Measurements from ENCODE around the gene RASGEF1C.

DNA sequence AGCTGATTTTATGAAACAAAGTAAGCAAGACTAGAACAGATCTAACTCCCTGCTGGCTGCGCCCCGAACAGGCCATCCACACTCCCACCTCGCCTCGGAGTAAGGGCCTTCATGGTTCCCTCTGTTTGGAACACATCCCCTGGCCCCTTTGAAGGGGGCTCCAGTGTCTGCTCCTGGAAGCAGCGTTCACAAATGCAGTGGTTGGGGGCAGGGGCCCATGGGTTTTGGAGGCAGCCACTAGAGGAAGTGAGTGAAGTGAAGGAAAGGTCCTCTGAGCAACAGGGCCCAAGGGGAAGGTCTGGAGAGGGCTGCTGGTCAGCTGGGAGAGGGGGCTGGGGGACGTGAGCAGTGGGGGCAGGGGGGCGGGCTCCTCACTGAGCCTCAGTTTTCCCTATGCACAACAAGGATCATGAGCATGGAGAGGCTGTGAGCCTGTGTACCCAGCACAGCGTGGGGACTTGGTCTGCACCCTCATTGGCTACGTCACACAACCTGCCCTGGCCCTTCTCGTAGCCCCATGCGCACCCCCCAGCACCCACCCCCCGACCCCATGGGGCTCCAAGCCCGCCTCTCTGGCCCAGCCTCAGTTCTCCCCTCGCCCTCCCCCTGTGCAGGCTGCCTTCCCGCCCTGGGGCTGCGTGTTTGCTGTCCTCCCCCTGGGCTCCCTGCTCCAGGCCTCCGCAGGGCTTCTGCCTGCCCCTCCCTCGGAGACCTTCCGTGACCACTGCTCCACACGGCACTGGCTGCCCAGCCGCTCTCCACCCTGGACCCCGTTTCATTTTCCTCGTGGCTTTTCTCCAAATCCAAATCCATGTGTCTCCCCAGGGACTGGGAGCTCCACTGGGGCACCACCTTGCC is 39.5 kb downstream of the RASGEF1C start:
- TF ChIP-seq POLR2A (IDR thresholded peaks at IDR 0.05; ENCODE audit: low read length): no peak
- no peak for TF ChIP-seq GATA1 (IDR thresholded peaks at IDR 0.05; ENCODE audit: low read depth, low read length)

All from erythroblast (primary cell).